Vagina (tissue), 2 donors: Measurements from ENCODE around the gene SNX19.

ENCODE experiments used
- CTCF ChIP-seq, 3 experiments: fragments of 450-650 bp in 2 of 3; fragments of 200-600 bp in 1 of 3; sonication (generic) in 1 of 3; IDR thresholded peaks; one replicate each; pipeline ENCODE4 v1.5.1; 2017 to 2019; ENCODE audit warnings: antibody characterized with exemption in 3 of 3, mild to moderate bottlenecking in 2 of 3, moderate library complexity in 2 of 3
- POLR2A ChIP-seq, 2 donors: fragments of 450-650 bp; IDR thresholded peaks; one replicate each; pipeline ENCODE4 v1.6.1; 2017; ENCODE audit warnings: antibody characterized with exemption in 2 of 2, mild to moderate bottlenecking in 2 of 2, moderate library complexity in 2 of 2

GRCh38 chr11:130847517-130847916, 68.8 kb downstream of the SNX19 start:
- no peak for TF ChIP-seq CTCF (IDR thresholded peaks at IDR 0.05)
- no peak for TF ChIP-seq POLR2A (IDR thresholded peaks at IDR 0.05)
